ENCODE data around the gene NEB.
A peak's percentile ranks its signal among the peaks of the same experiment; 100 is the strongest.
"Not testable (repeated sequence)": the region's sequence is repeated elsewhere in the genome, so short reads cannot be mapped to it uniquely, and the experiment has no call there.

The NEB gene

DNA sequence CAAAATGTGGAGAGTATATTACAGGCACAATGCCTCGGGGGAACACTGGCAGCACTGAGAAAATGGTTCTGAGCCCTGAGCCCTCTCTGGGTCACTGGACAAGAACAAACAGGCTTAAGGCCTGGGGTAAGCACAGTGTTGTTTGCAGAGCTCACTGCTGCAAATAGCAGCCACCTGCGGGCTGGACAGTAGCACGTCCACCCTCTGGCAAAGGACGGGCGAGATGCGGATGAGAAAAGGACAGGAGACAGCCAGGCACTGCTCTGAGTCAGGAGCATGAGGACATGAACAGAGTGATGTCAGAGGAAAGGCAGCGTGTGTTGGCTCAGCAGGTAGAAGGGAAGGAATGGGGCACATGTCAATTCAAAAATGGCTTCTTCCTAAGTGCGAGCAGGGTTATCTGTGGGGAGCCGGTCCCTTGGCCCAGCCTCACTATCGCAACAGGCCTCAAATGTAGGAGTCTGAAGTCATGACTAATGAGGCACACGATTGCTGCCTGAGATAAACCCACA lies 25.9 kb upstream of the NEB start:
- DNase-seq (ENCODE audit: insufficient read length, low spot score): no peak
- FAIRE-seq: no peak

DNA sequence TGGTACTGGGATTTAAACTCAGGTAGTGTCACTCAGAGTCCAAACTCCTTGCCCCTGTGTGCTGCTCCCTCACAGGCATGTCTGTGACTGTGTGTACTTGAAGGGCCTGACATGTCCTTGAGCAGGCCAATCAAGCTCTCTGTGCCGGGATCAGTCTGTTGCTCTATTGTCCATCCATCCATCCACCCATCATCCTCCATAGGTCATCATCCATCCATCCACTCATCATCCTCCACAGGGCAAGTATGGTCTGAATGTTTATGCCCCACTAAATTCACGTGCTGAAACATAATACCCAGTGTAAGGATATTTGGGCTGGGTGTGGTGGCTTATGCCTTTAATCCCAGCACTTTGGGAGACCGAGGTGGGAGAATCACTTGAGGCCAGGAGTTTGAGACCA lies 24.5 kb upstream of the NEB start:
- FAIRE-seq (no peak), DNase-seq (ENCODE audit: insufficient read length, low spot score) (no peak)

DNA sequence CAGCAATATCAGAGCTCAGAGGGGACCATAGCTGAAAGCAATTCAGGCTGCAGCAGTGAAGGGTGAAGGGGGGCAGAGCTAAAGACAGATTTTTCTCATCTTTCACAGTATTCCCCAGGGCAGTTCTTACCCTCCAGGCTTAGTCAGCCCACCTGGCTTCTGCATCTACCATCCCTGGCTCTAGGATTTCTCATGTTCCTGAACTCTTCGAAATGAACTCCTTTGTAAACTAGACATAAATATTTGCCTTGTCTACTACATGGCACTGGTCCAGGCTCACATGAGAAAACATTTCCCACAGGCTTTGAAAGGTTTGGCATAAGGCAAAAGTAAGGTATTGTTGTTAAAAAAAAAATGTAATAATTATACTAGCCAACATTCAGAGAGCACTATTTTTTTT lies 23.6 kb upstream of the NEB start:
- FAIRE-seq: no peak
- no peak for DNase-seq (ENCODE audit: insufficient read length, low spot score)

DNA sequence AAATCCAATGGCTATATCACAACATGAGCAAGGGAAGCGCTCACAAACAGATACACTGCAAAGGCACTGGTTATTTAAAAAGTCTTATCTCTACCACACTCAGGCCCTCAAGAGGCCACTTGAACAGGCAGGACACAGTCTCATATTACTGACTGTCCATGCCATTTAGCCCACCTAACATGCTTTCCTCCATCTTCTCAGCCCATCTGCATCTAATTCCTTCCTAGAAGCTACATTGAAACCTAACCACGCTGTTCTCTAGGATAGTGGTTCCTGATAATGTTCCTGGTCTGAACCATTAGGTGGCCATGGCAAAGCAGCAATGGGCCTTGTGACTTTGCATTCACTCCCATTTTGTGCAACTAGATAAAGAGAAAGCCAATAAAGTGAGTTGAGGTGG lies 22.5 kb upstream of the NEB start:
- DNase-seq (ENCODE audit: insufficient read length, low spot score) (no peak), FAIRE-seq (no peak)

DNA sequence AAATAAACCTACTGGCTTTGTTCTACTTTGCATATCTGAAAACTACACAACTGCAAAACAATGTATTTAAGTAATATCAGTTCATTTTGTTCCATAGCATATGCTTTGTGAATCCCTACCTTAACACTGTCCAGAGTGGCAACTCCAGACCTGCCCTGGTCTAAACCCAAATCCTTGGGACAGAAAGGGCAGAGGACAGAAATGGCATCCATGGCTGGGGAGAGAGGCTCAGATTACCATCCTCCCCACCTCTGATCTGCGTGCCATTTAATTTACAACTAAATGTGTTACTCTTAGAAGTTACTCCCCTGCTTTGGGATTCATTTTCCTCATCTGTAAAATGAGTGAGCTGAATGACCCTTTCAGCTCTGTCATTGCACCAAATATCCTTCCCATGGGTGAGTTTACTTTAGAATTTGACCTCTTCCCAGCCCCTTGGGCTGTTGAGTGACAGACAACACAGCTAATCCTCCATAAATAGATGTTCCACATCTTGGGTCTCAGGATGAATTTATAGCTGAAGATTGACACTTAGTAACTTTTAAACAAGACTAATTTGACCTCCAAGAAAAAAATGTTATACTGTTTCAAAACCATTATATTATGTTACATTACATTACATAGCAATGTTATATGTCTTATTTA lies 20.1 kb upstream of the NEB start:
- FAIRE-seq (no peak), DNase-seq (ENCODE audit: insufficient read length, low spot score) (no peak)

DNA sequence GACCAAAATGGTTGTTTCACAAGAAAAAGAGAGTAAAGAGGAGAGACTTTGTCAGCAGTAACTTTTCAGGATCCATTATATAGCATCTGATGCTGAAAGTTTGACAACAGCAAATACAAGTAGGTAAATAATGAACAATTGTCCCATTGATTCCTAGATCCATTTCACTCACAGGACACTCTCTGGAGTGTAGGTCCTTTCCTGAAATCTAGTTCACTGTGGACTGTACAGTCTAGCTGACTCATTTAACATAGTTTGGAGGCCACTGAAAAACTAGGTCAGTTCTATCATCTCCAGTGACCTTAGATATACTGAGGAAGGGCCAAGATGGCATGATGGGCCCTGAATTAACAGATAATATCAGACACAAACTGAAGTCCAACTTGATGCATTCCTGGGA lies 19.3 kb upstream of the NEB start:
- DNase-seq (ENCODE audit: insufficient read length, low spot score) (no peak), FAIRE-seq (no peak)

DNA sequence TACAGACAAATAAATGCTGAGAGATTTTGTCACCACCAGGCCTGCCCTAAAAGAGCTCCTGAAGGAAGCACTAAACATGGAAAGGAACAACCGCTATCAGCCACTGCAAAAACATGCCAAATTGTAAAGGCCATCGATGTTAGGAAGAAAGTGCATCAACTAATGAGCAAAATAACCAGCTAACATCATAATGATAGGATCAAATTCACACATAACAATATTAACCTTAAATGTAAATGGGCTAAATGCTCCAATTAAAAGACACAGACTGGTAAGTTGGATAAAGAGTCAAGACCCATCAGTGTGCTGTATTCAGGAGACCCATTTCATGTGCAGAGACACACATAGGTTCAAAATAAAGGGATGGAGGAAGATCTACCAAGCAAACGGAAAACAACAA lies 11.0 kb upstream of the NEB start:
- FAIRE-seq; DNase-seq (ENCODE audit: insufficient read length, low spot score): not testable (repeated sequence)

DNA sequence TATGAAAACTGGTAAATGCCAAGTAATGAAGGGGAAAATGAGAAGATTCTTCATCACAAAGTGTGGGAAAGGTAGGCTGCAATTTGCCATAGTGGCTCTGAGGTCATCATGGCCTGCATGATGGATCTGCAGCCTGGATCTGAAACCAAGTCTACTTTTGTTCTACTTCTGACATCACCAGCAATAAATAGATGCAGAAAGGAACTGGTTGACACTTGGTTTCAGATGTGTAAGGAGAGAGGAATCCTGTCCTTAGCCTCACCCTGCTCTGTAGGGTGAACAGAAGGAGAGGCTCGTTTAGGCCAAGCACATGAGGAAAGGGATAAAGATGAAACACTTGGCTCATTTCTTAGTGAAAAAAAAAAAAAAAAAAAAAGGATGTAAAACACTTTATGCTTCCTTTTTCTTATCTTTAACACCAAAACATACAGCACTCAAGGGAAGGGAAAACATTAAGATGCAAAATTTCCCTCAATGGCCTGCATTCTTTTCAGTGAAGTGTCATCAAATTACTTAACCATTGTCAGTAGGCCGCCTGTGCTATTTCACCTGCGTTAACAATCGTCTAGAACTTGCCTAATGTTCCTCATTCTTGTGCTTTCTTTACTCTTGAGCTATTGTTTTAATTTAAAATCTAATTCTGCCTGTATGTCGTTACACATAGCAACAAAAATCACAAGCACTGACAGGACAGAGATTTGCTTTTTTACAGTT lies 3.9 kb downstream of the NEB start:
- no peak for DNase-seq (ENCODE audit: insufficient read length, low spot score)
- FAIRE-seq: peak; percentile 53

DNA sequence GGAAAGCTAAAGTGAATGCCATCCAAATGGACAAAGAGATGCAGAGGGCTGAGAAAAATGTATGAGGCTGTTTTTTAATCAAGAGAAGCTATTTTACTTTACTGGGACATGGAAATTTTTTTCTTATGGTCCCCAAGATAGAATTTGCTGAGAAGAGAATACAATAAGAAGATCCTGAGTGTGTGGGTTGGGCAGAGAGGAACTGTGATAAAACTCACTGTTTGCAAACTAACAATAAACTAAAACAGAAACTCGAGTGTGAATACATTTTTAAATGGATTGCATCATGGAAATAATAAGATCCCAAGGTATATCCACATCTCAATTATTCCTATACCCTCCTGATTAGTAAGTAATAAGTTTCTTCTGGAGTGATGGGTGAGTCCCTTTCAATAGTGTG lies 4.4 kb downstream of the NEB start:
- DNase-seq (ENCODE audit: insufficient read length, low spot score) (no peak), FAIRE-seq (no peak)

DNA sequence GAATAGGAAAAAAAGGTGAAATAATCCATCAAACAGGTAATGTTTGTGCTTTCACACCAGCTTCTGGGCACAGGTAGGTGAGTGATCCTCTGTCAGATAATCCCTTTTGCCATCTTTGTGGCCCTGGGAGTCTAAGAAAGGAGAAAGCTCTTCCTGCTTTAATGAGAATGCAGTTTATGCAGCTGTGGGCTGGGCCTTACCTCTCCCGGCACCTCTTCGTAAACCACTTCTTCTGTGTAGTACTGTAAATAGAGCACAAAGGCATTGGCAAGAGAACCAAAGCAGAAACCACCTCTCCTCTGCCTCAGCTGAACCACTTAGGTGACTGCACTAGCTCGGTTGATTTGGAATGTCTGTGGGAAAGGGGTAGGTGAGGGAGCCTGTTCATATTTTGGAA lies 4.9 kb downstream of the NEB start:
- peak; percentile 53 for FAIRE-seq
- no peak for DNase-seq (ENCODE audit: insufficient read length, low spot score)

DNA sequence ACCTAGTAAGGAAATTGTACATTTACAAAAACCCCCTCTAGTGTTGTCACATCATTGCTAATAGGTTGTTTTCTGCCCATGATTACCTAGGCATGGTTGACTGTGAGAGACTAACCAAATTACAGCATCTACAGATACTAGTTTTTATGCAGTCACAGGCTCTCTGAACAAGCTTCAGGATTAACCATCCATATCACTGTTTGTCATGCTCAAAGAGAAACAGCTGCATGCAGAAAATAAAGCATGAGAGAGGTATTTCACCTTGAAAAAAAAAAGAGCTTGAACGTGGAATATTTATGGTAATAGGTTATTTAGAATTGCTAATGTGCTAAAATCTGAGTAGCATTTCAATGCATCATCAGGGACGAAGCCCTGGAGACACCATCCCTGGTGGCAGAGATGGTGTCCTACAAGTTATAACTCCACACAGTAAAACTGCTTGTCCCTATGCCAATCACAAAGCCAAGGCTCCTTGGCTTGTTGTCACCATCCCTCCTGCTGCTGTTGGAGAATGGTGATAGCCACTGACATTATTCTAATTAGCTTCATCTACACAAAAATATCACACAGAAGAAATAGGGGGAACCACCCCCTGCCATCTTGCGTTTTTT lies 5.4 kb downstream of the NEB start:
- no peak for DNase-seq (ENCODE audit: insufficient read length, low spot score)
- FAIRE-seq: no peak

DNA sequence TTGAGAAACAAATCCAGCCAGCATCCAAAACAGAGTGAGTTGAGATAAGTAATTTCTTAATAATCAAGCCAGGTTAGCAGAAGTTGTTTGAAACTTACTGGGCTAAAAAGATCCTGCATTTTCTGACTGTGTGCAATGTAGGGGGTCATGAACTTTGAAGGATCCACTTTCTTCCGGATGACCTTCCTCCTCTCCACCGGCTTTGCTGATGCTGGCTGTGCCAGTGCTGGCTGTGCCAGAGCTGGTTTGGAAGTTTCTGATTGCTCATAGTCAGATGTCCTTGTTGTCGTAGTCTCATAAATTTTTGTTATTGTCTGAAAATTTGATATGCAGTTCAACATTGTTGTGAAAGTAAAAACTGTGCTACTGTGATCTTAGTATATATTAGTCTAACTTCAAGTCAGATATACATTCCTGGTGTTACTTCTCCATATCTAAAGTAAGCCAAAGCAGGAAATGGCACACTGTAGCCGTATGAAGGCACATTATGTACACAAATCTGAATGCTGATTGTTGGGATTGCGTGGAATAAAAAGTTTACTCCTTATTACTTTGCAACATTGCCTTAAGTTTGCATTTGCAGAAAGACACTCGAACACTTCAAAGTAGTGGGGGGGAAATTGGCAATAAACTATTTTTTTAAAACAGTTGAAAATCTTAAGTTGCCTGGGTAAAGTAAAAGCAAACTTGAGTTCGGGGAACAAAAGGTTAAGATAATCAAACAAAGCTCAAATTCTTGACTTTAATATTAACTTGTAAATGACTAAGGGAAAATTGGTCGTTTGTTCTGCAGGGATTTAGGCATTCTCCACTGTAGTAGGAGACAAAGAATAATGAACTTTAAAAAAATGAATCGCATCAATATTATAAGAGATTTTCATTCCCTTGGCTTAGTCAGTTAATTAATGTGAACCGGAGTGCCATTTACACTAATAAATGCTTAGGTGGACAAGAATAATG lies 6.4 kb downstream of the NEB start:
- no peak for FAIRE-seq
- DNase-seq (ENCODE audit: insufficient read length, low spot score): no peak

DNA sequence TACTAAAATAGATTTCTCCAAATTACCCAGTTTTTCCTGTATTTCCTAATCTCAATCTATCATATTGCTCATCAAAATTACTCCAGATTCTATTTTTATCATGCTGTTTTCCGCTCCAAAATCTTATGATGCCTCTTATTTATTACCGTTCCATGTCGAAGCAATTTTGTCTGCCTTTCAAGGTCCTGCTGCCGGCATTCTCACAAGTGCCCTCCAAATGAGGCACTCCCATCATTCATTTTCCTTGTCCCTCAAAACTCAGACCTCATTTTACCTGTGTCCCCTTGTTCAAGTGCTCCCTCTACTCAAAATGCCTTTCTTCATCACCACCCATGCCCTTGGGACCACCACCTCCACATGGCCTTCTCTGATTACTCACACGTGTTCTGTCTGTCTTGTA lies 13.1 kb downstream of the NEB start:
- DNase-seq (ENCODE audit: insufficient read length, low spot score) (no peak), FAIRE-seq (no peak)

DNA sequence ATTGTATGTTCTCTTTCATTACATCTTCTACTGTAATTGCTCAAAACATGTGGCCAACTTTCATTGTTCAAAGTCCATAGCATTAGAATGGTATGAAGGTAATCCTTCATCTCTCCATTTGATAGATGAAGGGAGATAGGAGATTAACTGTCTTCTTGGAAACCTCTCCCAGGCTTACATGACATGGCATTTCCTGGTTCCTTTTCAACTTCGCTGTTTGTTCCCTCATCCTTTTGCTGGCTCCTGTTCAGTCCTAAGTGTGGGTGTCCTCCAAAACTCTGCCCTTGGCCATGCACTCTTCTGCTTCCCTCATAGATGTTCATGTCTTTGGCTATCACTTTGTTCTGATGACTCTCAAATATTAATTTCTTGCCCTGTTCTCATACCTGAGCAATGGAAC lies 13.8 kb downstream of the NEB start:
- FAIRE-seq (no peak), DNase-seq (ENCODE audit: insufficient read length, low spot score) (no peak)

DNA sequence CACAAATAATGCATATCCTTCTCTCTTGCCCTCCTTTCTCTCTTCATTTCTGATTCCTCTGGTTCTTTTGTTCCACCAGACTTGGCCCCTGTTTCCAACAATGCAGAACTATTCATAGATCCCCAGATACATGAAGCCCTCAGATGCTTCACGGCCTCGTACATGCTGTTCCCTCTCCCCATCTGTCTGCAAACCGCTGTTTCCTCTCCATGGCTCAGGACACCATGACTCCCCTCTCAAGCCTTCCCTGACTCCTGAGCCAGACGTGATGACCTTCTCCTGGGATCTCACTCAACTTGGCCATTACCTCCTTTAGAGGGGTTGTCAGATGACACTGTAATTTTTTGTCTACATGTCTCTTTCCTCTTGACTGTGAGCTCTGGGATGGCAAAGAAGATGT lies 15.5 kb downstream of the NEB start:
- DNase-seq (ENCODE audit: insufficient read length, low spot score) (no peak), FAIRE-seq (no peak)

DNA sequence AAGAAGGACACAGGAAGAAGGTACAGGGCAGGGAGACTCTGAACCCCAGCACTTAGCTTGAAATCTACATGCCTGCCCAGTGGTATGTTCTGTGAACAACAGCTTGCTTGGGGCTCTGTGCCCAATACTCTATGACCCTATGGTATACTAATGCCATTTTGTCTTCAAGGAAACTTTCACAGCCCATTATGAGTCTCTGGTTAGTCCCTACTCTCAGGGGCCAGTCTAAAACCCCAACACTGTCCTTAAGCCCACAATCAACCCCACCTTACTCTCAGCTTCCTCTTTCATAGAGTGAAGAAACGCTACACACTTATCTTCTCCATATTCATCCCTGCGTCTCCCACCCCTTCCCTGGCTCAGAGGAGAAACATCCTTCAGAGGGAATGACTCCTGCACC lies 16.0 kb downstream of the NEB start:
- DNase-seq (ENCODE audit: insufficient read length, low spot score) (no peak), FAIRE-seq (no peak)

DNA sequence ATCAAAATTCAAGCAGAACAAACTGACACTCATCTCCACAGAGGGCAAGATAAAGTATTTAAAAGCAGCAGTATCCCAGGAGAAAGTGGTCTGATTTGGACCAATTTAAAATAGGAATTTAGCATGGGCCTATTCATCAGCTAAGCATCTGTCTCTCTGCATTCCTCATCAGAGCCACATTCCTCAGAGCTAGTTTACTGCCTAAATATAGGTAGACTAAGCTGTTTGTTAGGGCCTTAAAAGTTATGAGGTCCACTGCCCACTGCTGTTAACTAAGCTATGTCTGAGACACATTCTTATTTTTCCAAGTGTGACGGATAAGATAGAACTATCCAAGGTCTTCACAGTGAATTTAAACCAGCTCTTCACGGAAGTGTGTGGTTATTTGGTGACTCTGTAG lies 17.6 kb downstream of the NEB start:
- no peak for FAIRE-seq
- DNase-seq (ENCODE audit: insufficient read length, low spot score): no peak

DNA sequence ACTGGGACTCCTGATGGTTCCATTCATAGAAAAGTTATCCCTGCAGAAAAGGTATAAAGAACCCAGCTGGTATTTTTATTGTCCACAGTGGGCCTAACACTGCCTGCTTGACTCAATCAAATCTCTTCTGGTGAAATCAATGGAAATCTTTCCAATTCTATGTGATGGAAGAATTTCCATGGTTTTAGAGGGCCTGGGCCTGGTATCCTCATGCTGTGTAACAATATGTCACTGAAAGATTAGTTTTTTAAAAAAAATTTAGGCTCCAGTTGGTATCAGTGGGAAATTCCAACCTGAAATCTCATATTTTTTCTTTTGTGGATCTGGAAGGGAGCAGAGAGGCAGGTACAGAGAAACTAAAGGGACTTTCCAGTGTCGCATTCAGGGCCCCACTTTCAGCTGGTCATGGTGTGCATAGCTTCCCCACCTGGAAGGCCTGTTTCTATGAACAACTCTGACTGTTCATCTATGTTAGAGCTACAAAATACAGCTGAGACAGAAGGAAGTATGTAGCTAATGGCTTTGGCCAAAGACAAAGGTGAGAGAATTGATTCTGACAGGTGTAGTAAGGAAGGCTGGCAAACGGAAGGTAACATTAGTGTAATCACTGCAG lies 20.9 kb downstream of the NEB start:
- no peak for DNase-seq (ENCODE audit: insufficient read length, low spot score)
- FAIRE-seq: no peak

DNA sequence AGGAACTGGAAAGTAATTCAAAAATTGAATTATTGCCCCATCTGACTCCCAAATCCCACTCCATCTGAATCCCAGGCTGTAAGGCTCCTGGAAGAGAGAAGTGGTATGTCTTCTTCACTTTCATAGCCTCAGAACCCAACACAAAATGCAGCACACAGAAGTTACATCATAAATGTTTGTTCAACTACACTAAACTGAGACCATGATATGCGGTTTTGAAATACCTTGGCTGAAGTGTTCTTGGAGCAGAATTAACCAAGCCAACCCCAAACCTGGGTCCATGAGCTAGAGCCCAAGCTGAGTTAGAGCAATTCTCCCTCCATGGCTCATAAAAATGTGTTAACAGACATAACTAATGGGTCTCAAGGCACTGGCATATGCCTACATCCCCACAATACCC lies 23.3 kb downstream of the NEB start:
- DNase-seq (ENCODE audit: insufficient read length, low spot score) (no peak), FAIRE-seq (no peak)

DNA sequence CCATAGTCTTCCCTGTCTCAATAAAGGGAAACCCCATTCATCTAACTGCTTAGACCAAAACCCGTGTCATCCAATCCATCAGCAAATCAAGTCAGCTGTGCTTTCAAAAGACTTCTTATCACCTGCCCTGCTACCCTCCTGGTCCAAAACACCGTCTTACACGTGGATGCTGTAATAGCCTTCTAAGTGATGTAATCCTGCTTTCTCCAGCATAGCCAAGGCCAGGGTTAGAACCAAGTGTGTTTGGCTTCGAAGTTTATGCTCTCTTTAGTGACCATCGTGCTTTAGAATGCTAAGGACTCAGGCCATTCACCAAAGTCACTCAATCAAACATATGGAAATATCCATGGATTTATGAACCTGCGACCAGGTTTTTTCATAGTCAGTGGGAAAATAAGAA lies 25.5 kb downstream of the NEB start:
- DNase-seq (ENCODE audit: insufficient read length, low spot score): no peak

DNA sequence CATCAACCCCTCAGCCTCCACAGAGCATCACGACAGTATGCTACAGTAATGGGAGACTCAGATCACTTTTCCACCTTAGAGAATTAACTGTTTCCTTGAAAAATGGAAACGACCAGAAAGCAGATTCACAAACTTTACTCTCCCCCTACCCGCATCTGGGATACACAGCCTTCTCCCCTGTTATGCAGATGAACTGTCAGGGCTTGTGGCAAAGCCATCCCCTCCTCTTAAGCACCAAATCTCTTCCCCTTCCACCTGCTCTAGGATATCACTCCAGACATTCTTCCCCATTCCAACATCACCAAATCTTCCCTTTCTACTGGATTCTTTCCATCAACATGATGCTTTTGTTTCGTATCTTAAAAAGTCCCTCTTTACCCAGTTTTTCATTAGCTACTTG lies 26.4 kb downstream of the NEB start:
- no peak for DNase-seq (ENCODE audit: insufficient read length, low spot score)
- no peak for FAIRE-seq

More for the DNA sequence above, 25.5 kb downstream of the NEB start:
- no peak for FAIRE-seq

Data from GM19239 (cell line).